Neural cell (in vitro differentiated cells): Measurements from ENCODE around the gene ACYP2.

Source experiments
- CTCF ChIP-seq: fragments of 450-650 bp; IDR thresholded peaks from 2 replicates; pipeline ENCODE4 v1.5.1; 2014; ENCODE audit warnings: antibody characterized with exemption, mild to moderate bottlenecking, moderate library complexity; ENCODE audit not compliant: poor library complexity, severe bottlenecking
- EP300 ChIP-seq: fragments of 450-650 bp; conservative IDR thresholded peaks from 2 replicates; pipeline ENCODE4 v1.6.1; 2014; ENCODE audit warnings: antibody characterized with exemption, mild to moderate bottlenecking, moderate library complexity; ENCODE audit not compliant: poor library complexity, severe bottlenecking
- EZH2 ChIP-seq: fragments of 200-600, 300-800 bp; shearing (Covaris generic), sonication (generic); IDR thresholded peaks from 2 replicates; pipeline ENCODE4 v1.6.1; 2014; ENCODE audit warnings: antibody characterized with exemption, low read length, borderline replicate concordance, mild to moderate bottlenecking; ENCODE audit not compliant: insufficient read depth, poor library complexity, severe bottlenecking
- MXI1 ChIP-seq: fragments of 450-650 bp; conservative IDR thresholded peaks from 2 replicates; pipeline ENCODE4 v1.6.1; 2014; ENCODE audit warnings: antibody characterized with exemption, mild to moderate bottlenecking; ENCODE audit not compliant: poor library complexity, severe bottlenecking
- POLR2AphosphoS5 ChIP-seq: IDR thresholded peaks from 2 replicates; pipeline ENCODE4 v1.6.1; 2012
- TAF1 ChIP-seq: IDR thresholded peaks from 2 replicates; pipeline ENCODE4 v1.6.1; 2012; ENCODE audit warnings: low read depth
- TF ChIP-seq, protein P1 (sequence below): IDR thresholded peaks from 2 replicates; pipeline ENCODE4 v1.6.1; 2012; ENCODE audit warnings: borderline replicate concordance

GRCh38 chr2:54228945-54229344 is 113.5 kb downstream of the ACYP2 start:
- TF ChIP-seq CTCF = no peak
- no peak for TF ChIP-seq TAF1
- TF ChIP-seq EP300 = no peak
- no peak for TF ChIP-seq EZH2
- no peak for TF ChIP-seq MXI1
- TF ChIP-seq POLR2AphosphoS5 = no peak
- TF ChIP-seq, protein P1, sequence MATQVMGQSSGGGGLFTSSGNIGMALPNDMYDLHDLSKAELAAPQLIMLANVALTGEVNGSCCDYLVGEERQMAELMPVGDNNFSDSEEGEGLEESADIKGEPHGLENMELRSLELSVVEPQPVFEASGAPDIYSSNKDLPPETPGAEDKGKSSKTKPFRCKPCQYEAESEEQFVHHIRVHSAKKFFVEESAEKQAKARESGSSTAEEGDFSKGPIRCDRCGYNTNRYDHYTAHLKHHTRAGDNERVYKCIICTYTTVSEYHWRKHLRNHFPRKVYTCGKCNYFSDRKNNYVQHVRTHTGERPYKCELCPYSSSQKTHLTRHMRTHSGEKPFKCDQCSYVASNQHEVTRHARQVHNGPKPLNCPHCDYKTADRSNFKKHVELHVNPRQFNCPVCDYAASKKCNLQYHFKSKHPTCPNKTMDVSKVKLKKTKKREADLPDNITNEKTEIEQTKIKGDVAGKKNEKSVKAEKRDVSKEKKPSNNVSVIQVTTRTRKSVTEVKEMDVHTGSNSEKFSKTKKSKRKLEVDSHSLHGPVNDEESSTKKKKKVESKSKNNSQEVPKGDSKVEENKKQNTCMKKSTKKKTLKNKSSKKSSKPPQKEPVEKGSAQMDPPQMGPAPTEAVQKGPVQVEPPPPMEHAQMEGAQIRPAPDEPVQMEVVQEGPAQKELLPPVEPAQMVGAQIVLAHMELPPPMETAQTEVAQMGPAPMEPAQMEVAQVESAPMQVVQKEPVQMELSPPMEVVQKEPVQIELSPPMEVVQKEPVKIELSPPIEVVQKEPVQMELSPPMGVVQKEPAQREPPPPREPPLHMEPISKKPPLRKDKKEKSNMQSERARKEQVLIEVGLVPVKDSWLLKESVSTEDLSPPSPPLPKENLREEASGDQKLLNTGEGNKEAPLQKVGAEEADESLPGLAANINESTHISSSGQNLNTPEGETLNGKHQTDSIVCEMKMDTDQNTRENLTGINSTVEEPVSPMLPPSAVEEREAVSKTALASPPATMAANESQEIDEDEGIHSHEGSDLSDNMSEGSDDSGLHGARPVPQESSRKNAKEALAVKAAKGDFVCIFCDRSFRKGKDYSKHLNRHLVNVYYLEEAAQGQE = no peak
